T-helper 2 cell treated with Interferon-gamma antibody and Interleukin-4, amounts not matched to agents 100 ng/mL and 5 ng/mL, for 36 hours (primary cell): Measurements from ENCODE around the gene DDT. TPM values are rescaled to one million over a fixed set of nuclear protein-coding genes. Genes with fewer than 3 reads are reported as not detected.
"Not testable (repeated sequence)": the region's sequence is repeated elsewhere in the genome, so short reads cannot be mapped to it uniquely, and the experiment has no call there.

Experiments
- intact Hi-C: fragments of 100-400 bp; cut with micrococcal nuclease; formaldehyde crosslinking; loops from one replicate; pipeline ENCODE4 v1.15.1; 2023
- total RNA-seq: library from RNA; stranded (reverse); gene quantifications from 2 replicates; pipeline ENCODE4 v1.2.3, GENCODE V29; 2022

DDT gene
- total RNA-seq, 1 donor from 2014 or later, result 114 TPM

DNA sequence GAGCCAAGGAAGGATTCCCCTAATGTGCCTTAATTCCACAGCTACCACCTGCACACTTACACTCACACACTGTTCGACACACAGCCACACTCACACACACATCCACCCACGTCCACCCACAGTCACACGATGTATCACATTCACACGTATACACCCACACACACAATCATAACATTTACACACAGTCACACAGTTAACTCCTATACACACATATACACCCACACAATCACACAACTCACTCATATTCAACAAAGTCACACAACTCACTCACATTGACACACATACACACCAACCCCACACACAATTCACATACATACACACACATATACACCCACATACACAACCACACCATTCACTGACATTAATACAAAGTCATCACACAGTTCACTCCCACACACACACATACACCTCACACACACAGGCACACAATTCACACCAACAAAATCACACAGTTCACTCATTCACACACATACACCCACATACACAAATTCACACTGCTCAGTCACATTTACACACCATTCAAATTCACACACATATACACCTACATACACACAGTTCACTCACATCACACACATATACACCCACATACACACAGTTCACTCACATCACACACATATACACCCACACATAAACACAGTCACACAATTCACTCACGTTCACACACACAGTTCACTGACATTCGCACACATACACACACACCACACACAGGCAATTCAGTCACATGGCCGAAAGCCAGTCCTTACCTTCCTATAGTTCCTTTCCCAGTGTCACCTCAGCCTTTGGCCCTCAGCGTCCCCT, 19.8 kb downstream of the DDT start:
- intact Hi-C loops, result loop anchor here (10.0 kb wide), 1 partner anchor 90 kb away; no protein-coding TSS in a partner anchor

DNA sequence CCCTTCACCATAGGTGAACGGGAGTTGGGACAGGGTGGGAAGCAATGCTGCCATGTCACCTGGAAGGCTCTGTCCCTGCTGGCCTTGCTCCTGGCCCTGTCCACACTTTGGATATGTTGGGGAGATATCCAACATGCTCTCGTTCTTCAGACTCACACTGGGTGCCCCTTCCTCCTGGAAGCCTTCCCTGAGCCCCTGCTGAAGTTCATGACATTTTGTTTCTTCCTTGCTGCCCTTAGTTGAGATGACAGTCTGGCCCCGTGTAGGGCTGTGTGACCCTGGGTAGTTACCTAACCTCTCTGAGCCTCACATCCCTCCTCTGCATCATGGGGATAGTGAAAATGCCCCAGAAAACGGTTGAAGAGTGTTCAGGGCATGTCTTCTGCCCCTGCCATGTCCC, 20.8 kb downstream of the DDT start:
- intact Hi-C loops, result loop anchor here (10.0 kb wide), 1 partner anchor 89 kb away; no protein-coding TSS in a partner anchor

DNA sequence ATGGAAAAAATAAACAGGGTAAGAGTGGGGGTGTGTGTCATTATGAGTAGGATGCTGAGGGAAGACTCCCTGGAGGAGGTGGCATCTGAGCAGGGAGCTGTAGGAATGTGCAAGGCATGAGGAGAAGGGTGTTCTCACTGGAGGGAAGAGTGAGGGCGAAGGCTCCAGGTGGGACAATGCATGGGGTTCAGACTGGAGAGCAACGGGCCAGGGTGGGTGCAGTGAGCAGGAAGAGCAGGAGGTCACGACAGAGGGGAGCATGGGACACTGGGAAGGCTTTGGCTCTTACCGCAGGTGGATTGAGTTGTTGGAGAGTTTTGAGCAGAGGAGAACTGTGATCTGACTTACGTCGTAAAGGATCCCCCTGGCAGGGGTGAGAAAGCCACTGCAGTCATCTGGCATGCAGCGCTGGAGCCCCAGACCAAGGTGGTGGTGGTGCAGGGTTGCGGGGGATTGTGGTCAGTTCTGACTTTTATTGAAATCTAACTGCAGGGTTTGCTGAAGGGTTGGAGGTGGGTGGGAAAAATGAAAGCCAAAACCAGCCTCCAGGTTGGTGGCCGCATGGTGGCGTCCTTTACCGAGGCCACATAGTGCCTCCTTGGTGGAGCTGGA, 21.3 kb downstream of the DDT start:
- intact Hi-C loops, result loop anchor here (10.0 kb wide), 1 partner anchor 88 kb away; no protein-coding TSS in a partner anchor

- intact Hi-C loops, result loop anchor here (10.0 kb wide), 1 partner anchor 87 kb away; no protein-coding TSS in a partner anchor
Observed at GRCh38 chr22:23951383-23951782, 22.9 kb downstream of the DDT start.

DNA sequence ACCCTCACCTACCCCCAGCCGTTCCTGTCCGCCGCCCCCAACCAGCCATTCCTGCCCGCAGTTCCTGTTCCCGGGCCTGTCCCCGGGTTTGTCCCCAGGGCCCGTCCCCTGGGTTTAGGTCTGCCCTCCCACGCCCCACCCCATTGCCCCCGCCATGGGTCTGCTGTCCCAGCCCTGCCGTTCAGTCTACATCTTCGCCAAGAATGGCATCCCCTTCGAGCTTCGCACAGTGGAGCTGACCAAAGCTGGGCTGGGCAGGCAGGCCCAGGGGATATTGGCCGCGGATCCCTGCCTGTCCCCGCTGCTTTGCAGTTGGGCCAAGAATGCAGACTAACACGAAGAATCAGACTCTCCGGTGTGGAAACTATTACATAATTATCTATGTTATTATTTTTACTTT, 24.5 kb downstream of the DDT start:
- intact Hi-C loops, result loop anchor here (10.0 kb wide), 2 partner anchors 45 to 85 kb away; no protein-coding TSS in a partner anchor

DNA sequence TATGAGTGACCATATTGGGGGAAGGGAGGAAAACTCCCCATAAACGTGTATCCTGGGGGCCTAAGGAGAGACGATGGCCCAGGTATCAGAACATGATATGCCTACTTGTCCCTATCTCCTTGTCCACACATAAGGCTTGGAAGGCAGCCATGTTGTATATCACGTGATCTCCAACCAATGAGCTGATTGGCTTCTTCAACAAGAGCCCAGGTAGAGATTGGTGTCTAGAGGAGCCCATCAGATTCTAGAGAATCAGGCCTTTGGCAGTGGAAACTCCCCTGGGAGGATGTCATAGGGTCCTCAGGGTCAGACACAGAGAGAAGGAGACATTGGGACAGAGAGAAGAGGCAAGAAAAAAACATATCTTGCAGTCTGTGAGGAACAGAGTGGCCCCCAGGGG, 26.9 kb downstream of the DDT start:
- intact Hi-C loops, result loop anchor here (10.0 kb wide), 1 partner anchor 47 kb away; no protein-coding TSS in a partner anchor

- intact Hi-C loops, result loop anchor here (10.0 kb wide), 1 partner anchor 55 kb away; no protein-coding TSS in a partner anchor
Observed at GRCh38 chr22:23940166-23940565, 34.1 kb downstream of the DDT start.

DNA sequence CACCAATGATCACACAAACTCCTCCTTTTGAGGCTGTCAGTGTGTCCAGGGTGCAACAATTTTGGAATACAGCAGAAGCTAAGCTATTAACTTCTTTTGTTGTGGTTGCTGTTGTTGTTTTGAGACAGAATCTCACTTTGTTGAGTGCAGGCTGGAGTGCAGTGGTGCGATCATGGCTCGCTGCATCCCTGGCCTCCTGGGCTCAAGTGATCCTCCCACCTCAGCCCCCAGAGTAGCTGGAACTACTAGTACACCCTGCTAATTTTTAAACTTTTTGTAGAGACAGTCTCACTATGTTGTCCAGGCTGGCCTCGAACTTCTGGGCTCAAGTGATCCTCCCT, 35.3 kb downstream of the DDT start:
- intact Hi-C loops, result no loop called here

DNA sequence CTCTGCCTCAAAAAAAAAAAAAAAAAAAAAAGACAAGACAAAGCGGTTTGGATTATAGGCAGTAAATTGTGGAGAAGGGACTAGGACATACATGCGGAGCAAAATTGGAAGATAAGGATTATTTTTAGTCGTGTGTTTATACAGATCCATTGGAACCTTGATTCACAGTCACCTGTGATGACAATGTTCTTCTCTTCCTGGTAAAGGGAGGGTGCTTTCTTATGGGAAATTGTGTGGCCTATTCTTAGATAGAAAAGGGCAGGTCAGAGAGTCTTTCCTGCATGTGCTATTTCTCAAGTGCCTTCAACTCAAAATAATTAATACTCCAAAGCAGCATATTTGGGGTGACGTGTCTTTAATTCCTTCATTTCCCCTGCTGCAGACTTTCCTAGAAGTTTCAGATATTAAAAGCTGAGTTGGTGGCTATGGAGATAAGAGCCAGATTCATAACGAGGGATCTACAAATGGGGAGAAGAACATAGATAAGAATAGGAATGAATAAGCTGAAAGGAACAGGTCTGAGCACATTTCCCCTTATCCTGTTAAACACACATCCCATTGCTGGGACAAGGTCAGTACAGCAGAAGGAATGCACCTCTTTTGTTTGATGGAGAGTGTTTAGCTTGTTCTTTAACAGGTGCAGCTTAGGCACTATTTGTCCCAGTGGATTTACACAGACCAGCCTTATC, 35.8 kb downstream of the DDT start:
- intact Hi-C loops, result no loop called here

GRCh38 chr22:23926561-23926960, 47.7 kb downstream of the DDT start:
- intact Hi-C loops, result no loop called here

DNA sequence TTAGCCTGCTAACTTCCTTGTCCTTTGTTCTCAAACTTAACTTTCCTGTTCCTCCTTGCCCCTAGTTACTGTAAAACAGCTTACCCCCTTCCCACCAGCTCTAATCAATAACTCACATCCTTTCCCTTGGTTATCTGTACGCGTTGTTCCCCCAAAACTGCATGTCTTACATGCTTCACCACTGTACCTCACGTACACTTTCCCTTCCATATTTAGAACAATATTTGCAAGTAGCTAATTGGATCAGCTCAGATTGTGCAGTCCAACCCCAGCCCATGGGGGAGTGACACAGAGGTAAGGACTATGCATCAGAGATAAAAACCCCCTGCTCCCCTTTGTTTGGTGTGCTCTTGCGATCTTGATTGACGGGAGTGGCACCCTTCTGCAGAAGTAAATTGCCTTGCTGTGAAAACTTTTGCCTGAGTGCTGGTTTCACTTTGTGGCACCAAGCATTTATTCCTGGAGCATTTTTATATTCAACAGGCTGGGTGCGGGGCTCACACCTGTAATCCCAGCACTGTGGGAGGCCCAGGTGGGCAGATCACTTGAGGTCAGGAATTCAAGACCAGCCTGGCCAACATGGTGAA, 49.1 kb downstream of the DDT start:
- intact Hi-C loops, result no loop called here

DNA sequence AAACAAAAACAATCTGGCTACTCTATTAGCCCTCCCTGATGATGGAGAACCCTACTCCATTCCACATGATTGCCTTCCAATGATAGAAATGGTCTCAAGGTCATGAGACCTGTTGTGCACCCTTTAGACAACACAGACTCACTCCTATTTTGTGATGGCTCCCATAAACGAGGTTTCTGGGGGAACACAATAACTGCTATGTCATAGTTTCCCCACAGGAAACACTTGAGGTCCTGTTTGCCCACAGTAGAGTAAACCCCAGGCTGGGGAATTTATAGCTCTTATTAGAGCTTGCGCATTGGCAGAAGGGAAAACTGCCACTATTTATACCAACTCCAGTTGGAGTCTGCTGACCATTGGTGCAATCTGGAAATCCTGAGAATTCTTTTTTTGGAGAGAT, 51.3 kb downstream of the DDT start:
- intact Hi-C loops, result no loop called here

GRCh38 chr22:23921586-23922201, 52.5 kb downstream of the DDT start:
- intact Hi-C loops, result not testable (repeated sequence)

Other genes with a start within 250 kb of the DDT start
- 2.5 and 3.0 TPM in 2 replicates for gene ZNF70, start 223.3 kb downstream of the DDT start, total RNA-seq
- gene VPREB3, start 220.0 kb downstream of the DDT start, total RNA-seq, result not detected in 2 replicates
- 0.32 and 0.57 TPM in 2 replicates for gene C22orf15, start 211.5 kb downstream of the DDT start, total RNA-seq
- gene CHCHD10, start 206.5 kb downstream of the DDT start, total RNA-seq, result 52.5 and 59.5 TPM in 2 replicates
- 0.45 and 0.73 TPM in 2 replicates for gene MMP11, start 201.6 kb downstream of the DDT start, total RNA-seq
- 82.7 and 89.2 TPM in 2 replicates for gene SMARCB1, start 187.5 kb downstream of the DDT start, total RNA-seq
- gene DERL3, start 135.4 kb downstream of the DDT start, total RNA-seq, result 12.5 and 15.0 TPM in 2 replicates
- gene SLC2A11, start 116.6 kb downstream of the DDT start, total RNA-seq, result 7.3 and 7.5 TPM in 2 replicates
- gene MIF, start 80.1 kb downstream of the DDT start, total RNA-seq, result 1,011 TPM in 2 replicates
- gene GSTT2B, start 13.2 kb downstream of the DDT start, total RNA-seq, result not detected in 2 replicates
- gene DDTL, start 7.6 kb downstream of the DDT start, total RNA-seq, result 4.7 and 5.8 TPM in 2 replicates
- 0.18 and 0.41 TPM in 2 replicates for gene GSTT2, start 5.7 kb upstream of the DDT start, total RNA-seq
- gene GSTT4, start 31.0 kb upstream of the DDT start, total RNA-seq, result not detected in 2 replicates
- 116 and 121 TPM in 2 replicates for gene CABIN1, start 36.9 kb upstream of the DDT start, total RNA-seq
- gene SUSD2, start 207.0 kb upstream of the DDT start, total RNA-seq, result 0.59 and 0.89 TPM in 2 replicates